Cortex of kidney (tissue), 1 donor: Measurements from ENCODE around the gene CEP192.

ENCODE experiments used
- DNase-seq: peaks from one replicate; lab custom pipeline; 2025; lab: John Stamatoyannopoulos, UW

The CEP192 gene

GRCh38 chr18:13145636-13146190, 154.6 kb downstream of the CEP192 start:
- DNase-seq = no peak

GRCh38 chr18:13147130-13147529, 156.0 kb downstream of the CEP192 start:
- DNase-seq = no peak

- DNase-seq = no peak
These were observed 160.5 kb downstream of the CEP192 start for GRCh38 chr18:13151656-13152055.

GRCh38 chr18:13158428-13158827, 167.3 kb downstream of the CEP192 start:
- no peak for DNase-seq

- no peak for DNase-seq
These were observed 168.4 kb downstream of the CEP192 start for GRCh38 chr18:13159579-13159978.

- DNase-seq = no peak
These were observed 170.2 kb downstream of the CEP192 start for GRCh38 chr18:13161276-13161899.

- DNase-seq = no peak
These were observed 172.2 kb downstream of the CEP192 start for GRCh38 chr18:13163167-13163927.

GRCh38 chr18:13164406-13164805, 173.2 kb downstream of the CEP192 start:
- no peak for DNase-seq

- no peak for DNase-seq
These were observed 174.7 kb downstream of the CEP192 start for GRCh38 chr18:13165636-13166423.

GRCh38 chr18:13173578-13174145, 182.5 kb downstream of the CEP192 start:
- DNase-seq = no peak
